Breast epithelium (tissue), 3 donors: ENCODE data around the gene MEX3A.

Experiments used
- CTCF ChIP-seq, 3 donors: fragments of 450-650 bp; IDR thresholded peaks; one replicate each; pipeline ENCODE4 v1.5.1; 2016 to 2017; ENCODE audit warnings: antibody characterized with exemption in 3 of 3, mild to moderate bottlenecking in 3 of 3, moderate library complexity in 3 of 3
- POLR2AphosphoS5 ChIP-seq, 3 donors: sonication (generic); formaldehyde crosslinking; IDR thresholded peaks; one replicate each; pipeline ENCODE4 v1.6.1; 2017; ENCODE audit warnings: antibody characterized with exemption in 3 of 3

- TF ChIP-seq CTCF (IDR thresholded peaks at IDR 0.05) (no peak), POLR2AphosphoS5 (IDR thresholded peaks at IDR 0.05) (peak; percentile 45 to 72 (median 48))
Observed at GRCh38 chr1:156128654-156129597, 46.7 kb upstream of the MEX3A start.
